Progenitor cell of endocrine pancreas (in vitro differentiated cells): ENCODE results near the gene PARD3. TPM values are rescaled to one million over a fixed set of nuclear protein-coding genes. Genes with fewer than 3 reads are reported as not detected.

Experiments
- DNase-seq: peaks from one replicate; pipeline ENCODE4 v3.0.0; 2021; ENCODE audit warnings: low spot score; ENCODE audit not compliant: unreplicated experiment
- H3K27ac Mint-ChIP-seq: 2 replicates; pipeline ENCODE4 v1.8.0; 2021; ENCODE audit warnings: mild to moderate bottlenecking, moderate library complexity, mixed read lengths
- H3K27me3 Mint-ChIP-seq: 2 replicates; pipeline ENCODE4 v1.8.0; 2021; ENCODE audit warnings: mixed read lengths
- H3K36me3 Mint-ChIP-seq: 2 replicates; pipeline ENCODE4 v1.8.0; 2022; ENCODE audit warnings: mixed read lengths; ENCODE audit not compliant: insufficient read depth
- H3K4me1 Mint-ChIP-seq: 2 replicates; pipeline ENCODE4 v1.8.0; 2021; ENCODE audit warnings: low read depth, mixed read lengths
- H3K4me3 Mint-ChIP-seq: 2 replicates; pipeline ENCODE4 v1.8.0; 2021; ENCODE audit warnings: low read depth, mild to moderate bottlenecking, moderate library complexity, mixed read lengths
- H3K9me3 Mint-ChIP-seq: 2 replicates; pipeline ENCODE4 v1.8.0; 2021; ENCODE audit warnings: low read depth, mixed read lengths
- CTCF ChIP-seq: fragments of 200-600 bp; sonication (generic); IDR thresholded peaks from one replicate; pipeline ENCODE4 v1.5.0; 2021; ENCODE audit warnings: antibody characterized with exemption, mild to moderate bottlenecking; ENCODE audit not compliant: unreplicated experiment
- total RNA-seq: library from RNA; stranded (reverse); gene quantifications from 2 replicates; pipeline ENCODE4 v1.2.1, GENCODE V29; 2021

PARD3 gene
- total RNA-seq, 1 donor from 2014 or later, result 85.3 TPM

- no peak for DNase-seq
- Mint-ChIP-seq H3K27ac (no peak overlapping the region), H3K36me3 (no peaks in the 10 kb centered on the region), H3K4me3 (no peak overlapping the region), H3K9me3 (no peaks in the 10 kb centered on the region), H3K4me1 (peaks cover 39% of the 10 kb centered on the region), H3K27me3 (no peaks in the 10 kb centered on the region)
- no peak for TF ChIP-seq CTCF
Measured at GRCh38 chr10:34189830-34190229, 625.3 kb downstream of the PARD3 start.

- Mint-ChIP-seq H3K4me1 (peaks cover 52% of the 10 kb centered on the region), H3K4me3 (no peak overlapping the region), H3K27me3 (no peaks in the 10 kb centered on the region), H3K9me3 (no peaks in the 10 kb centered on the region), H3K36me3 (no peaks in the 10 kb centered on the region), H3K27ac (no peak overlapping the region)
- TF ChIP-seq CTCF, result no peak
- no peak for DNase-seq
Measured at GRCh38 chr10:34188221-34188620, 626.9 kb downstream of the PARD3 start.

GRCh38 chr10:34187201-34187600 is 627.9 kb downstream of the PARD3 start:
- H3K4me3 Mint-ChIP-seq, result no peak overlapping the region
- no peaks in the 10 kb centered on the region for H3K36me3 Mint-ChIP-seq
- no peak overlapping the region for H3K27ac Mint-ChIP-seq
- H3K27me3 Mint-ChIP-seq, result no peaks in the 10 kb centered on the region
- TF ChIP-seq CTCF, result no peak
- DNase-seq, result no peak
- H3K9me3 Mint-ChIP-seq, result no peaks in the 10 kb centered on the region
- peaks cover 59% of the 10 kb centered on the region for H3K4me1 Mint-ChIP-seq

GRCh38 chr10:34186745-34187144 is 628.4 kb downstream of the PARD3 start:
- no peak overlapping the region for H3K4me3 Mint-ChIP-seq

GRCh38 chr10:34185998-34186397 is 629.1 kb downstream of the PARD3 start:
- peaks cover 65% of the 10 kb centered on the region for H3K4me1 Mint-ChIP-seq
- no peak overlapping the region for H3K4me3 Mint-ChIP-seq
- H3K9me3 Mint-ChIP-seq, result no peaks in the 10 kb centered on the region
- H3K36me3 Mint-ChIP-seq, result no peaks in the 10 kb centered on the region
- no peak overlapping the region for H3K27ac Mint-ChIP-seq
- no peak for DNase-seq
- H3K27me3 Mint-ChIP-seq, result no peaks in the 10 kb centered on the region
- TF ChIP-seq CTCF, result no peak

More at GRCh38 chr10:34186745-34187144, 628.4 kb downstream of the PARD3 start:
- H3K4me1 Mint-ChIP-seq, result peaks cover 64% of the 10 kb centered on the region
- H3K27ac Mint-ChIP-seq, result no peak overlapping the region
- no peak for DNase-seq
- H3K27me3 Mint-ChIP-seq, result no peaks in the 10 kb centered on the region
- no peaks in the 10 kb centered on the region for H3K36me3 Mint-ChIP-seq
- no peak for TF ChIP-seq CTCF
- H3K9me3 Mint-ChIP-seq, result no peaks in the 10 kb centered on the region
